Astrocyte of the cerebellum (primary cell): Measurements from ENCODE around the gene TELO2.

ENCODE experiments used
- DNase-seq: peaks from one replicate; pipeline ENCODE4 v3.0.0-alpha.2; 2011; ENCODE audit warnings: low read depth
- H3K4me3 ChIP-seq: 2 replicates; pipeline ENCODE4 v1.5.1; 2011; ENCODE audit warnings: mild to moderate bottlenecking, low read depth, low read length, moderate library complexity
- in situ Hi-C: cut with HindIII; loops from 2 replicates; pipeline ENCODE4 v1.10.0; 2017; ENCODE audit warnings: low sequenced_read_pairs
- TF ChIP-seq, protein P1 (sequence below): IDR thresholded peaks from 2 replicates; pipeline ENCODE4 v1.5.1; 2012; ENCODE audit warnings: low read length, low read depth, moderate library complexity, mild to moderate bottlenecking; ENCODE audit errors: missing control alignments

The TELO2 gene

DNA sequence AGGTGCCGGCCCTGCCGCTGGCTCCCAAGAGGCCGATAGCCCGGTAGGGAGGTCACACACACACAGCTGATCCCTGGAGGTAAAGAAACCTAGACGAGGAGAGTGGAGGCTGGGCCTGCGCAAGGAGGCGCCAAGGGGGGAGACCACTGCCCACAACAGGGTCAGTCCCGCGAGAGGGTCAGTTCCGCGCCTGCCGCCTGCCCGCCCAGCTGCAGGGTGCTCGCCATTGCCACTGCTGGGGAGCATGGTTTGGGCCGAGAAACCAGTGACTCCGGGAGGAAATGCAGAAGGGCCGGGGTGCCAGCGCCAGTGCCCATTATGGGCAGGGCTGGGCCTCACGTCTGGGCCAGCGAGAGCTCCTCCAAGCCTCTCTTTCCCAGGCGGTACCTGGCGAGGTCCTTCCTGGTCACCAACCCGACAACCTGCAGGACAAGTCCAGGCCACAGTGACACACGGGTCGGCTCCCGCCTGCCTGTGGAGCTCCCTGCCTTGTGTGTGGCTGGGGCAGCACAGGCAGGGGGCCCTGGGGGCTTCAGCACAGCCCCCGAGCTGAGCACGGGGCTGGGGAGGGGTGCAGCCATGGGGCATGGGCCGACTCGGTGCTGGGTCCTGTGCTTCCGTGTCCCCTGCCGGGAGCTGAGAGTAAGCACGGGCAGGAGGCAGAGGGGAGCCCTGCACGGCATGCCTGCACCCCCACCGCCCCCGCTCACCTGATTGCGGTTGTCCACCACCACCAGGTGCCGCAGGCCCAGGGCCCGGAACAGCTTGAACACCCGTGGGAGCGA, 46.7 kb upstream of the TELO2 start:
- no peak overlapping the region for H3K4me3 ChIP-seq
- no peak for DNase-seq
- TF ChIP-seq, protein P1, sequence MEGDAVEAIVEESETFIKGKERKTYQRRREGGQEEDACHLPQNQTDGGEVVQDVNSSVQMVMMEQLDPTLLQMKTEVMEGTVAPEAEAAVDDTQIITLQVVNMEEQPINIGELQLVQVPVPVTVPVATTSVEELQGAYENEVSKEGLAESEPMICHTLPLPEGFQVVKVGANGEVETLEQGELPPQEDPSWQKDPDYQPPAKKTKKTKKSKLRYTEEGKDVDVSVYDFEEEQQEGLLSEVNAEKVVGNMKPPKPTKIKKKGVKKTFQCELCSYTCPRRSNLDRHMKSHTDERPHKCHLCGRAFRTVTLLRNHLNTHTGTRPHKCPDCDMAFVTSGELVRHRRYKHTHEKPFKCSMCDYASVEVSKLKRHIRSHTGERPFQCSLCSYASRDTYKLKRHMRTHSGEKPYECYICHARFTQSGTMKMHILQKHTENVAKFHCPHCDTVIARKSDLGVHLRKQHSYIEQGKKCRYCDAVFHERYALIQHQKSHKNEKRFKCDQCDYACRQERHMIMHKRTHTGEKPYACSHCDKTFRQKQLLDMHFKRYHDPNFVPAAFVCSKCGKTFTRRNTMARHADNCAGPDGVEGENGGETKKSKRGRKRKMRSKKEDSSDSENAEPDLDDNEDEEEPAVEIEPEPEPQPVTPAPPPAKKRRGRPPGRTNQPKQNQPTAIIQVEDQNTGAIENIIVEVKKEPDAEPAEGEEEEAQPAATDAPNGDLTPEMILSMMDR: no peak
- in situ Hi-C loops: no loop called here

DNA sequence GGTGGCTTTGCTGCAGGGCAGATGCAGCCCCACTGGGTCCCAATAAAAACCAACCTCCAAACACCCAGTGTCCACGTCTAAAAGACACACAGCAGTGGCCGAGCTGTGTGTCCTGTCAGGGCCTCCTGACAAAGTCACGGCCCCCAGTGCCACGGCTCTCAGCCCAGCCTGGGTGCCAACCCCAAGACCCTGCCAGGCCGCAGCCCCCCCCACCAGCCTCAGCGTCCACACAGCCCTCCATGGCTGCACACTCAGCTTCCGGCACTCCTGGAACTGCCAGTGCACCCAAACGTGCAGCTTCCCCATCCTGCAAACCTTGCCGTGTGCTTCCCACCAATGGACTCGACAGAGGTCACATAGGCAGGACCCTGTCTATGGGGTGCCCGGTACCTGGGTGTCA, 45.2 kb upstream of the TELO2 start:
- in situ Hi-C loops: no loop called here
- no peak for DNase-seq
- TF ChIP-seq, protein P1: no peak
- no peak overlapping the region for H3K4me3 ChIP-seq

DNA sequence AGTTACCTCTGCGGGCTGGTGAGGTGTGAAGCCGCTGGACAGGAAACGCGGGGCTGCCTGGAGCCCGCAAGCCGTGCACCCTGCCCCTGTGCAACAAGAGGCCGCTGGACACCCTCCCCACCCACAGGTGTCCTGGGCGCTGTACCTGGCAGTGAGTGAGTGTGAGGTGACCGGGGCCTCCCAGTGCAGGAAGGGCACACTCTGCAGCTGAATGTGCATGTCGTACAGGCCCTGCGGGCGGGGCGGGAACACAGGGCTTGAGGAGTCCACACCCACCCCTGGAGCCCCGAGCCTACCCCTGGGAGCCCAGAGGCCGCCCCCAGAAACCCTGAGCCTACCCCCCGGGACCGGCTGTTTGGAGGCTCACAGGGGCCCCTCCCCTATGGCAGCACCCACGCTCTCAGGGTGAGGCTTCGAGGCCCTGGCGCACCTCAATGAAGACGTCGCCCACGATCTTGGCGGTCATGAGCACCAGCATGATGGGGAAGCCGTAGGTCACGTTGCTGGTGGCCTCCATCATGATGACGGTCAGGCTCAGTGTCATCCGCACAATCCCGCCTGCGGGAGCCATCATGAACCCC, 44.5 kb upstream of the TELO2 start:
- in situ Hi-C loops: no loop called here
- no peak overlapping the region for H3K4me3 ChIP-seq
- TF ChIP-seq, protein P1: no peak
- no peak for DNase-seq

DNA sequence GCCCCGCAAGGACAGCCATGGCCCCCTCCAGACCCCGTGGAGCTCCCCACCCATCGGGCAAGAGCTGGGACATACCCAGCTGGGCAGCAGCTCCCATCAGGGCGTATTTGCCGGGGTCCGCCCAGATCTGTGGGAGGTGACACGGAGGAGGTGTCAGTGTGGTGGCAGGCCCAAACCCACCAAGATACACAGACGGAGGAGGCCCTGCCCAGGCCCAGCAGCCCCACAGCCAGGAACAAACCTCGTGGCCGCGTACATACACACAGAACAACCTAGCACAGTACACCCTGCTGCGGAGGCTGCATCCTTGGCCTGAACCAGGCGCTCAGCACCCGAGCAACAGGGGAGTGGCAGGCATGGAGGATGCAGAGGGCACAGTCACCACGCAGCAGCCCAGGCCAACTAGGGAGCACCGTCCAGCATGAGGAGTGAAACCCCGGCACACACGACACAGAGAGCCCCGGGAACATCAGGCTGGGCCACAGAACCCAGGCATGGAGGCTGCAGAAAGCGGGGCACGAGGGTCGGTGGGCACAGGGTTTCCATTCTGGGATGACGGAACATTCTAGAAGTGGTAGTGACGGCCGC, 43.9 kb upstream of the TELO2 start:
- in situ Hi-C loops: no loop called here
- TF ChIP-seq, protein P1: no peak
- DNase-seq: no peak
- no peak overlapping the region for H3K4me3 ChIP-seq

DNA sequence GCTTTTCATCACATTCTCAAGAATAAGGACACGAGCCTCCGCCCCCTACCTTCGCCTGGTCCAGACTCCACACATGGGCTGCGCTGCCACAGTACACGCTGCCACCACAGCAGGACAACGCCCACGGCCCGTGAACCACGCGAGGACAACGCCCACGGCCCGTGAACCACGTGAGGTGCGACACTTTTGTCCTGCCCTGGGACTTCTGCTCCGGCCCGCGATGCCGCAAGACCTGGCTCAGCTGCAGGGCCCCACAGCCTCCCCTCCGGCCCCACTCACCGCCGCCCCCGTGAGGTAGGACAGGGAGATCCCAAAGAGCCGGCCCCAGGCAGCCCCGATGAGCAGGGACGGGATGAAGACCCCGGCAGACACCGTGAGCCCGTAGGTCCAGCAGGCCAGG, 42.9 kb upstream of the TELO2 start:
- no peak for DNase-seq
- in situ Hi-C loops: no loop called here
- H3K4me3 ChIP-seq: no peak overlapping the region
- TF ChIP-seq, protein P1: no peak

DNA sequence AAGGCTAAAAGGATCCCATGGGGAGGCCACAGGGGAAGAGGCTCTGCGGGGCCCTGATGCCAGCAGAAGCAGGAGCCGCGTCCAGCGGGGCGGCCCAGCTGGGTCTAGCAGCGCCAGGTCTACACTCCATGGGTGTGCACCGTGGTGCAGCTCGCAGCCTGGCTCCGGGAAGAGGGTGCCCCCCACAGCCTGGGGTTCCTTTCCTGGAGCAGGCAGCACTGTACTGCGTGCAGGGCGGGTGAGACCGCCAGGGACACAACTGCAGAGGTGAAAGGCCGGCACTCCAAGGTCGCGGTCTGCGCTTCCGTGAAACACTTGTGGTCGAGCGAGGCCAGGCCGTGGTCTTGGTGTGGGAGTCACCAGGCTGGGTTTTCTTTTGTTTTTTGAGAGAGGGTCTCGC, 42.3 kb upstream of the TELO2 start:
- no peak for DNase-seq
- TF ChIP-seq, protein P1: no peak
- no peak overlapping the region for H3K4me3 ChIP-seq
- in situ Hi-C loops: no loop called here
